K562 (cell line): Measurements from ENCODE around the gene TMA16. TPM values are rescaled to one million over a fixed set of nuclear protein-coding genes. Genes with fewer than 3 reads are reported as not detected.

ENCODE experiments used
- CBX8 ChIP-seq: fragments of 200-600 bp; sonication (generic); IDR thresholded peaks from 2 replicates; pipeline ENCODE4 v1.6.1; 2012; ENCODE audit warnings: borderline replicate concordance, mixed run types, low read depth, mild to moderate bottlenecking, moderate library complexity, mixed read lengths, low read length, control low read depth, inconsistent platforms; ENCODE audit not compliant: poor library complexity, severe bottlenecking; ENCODE audit errors: extremely low read depth
- CREB1 ChIP-seq, 2 experiments: sonication (generic) in 1 of 2; formaldehyde crosslinking in 1 of 2; IDR thresholded peaks; 2 replicates each; pipeline versions ENCODE4 v1.6.1 to v1.8.0; 2012 to 2022; ENCODE audit warnings: inconsistent platforms in 1 of 2, mild to moderate bottlenecking in 1 of 2, missing genetic modification reagents in 1 of 2, moderate library complexity in 1 of 2
- FOXK1 ChIP-seq: sonication (generic); formaldehyde crosslinking; IDR thresholded peaks from 2 replicates; pipeline ENCODE4 v1.8.0; 2022; ENCODE audit warnings: missing genetic modification reagents, mild to moderate bottlenecking, borderline replicate concordance
- HOMEZ ChIP-seq: fragments of 250-450 bp; sonication (Bioruptor Pico); IDR thresholded peaks from 2 replicates; pipeline ENCODE4 v1.4.0; 2020; ENCODE audit warnings: mild to moderate bottlenecking, moderate library complexity
- KDM2B ChIP-seq: fragments of 250-450 bp; sonication (Bioruptor Pico); IDR thresholded peaks from 2 replicates; pipeline ENCODE4 v1.8.0; 2021; ENCODE audit warnings: mild to moderate bottlenecking, moderate library complexity
- NCOA2 ChIP-seq, 2 experiments: fragments of 450-650 bp; IDR thresholded peaks; 2 replicates each; pipeline ENCODE4 v1.6.1; 2018; ENCODE audit warnings: mild to moderate bottlenecking in 2 of 2, moderate library complexity in 1 of 2; ENCODE audit not compliant: partially characterized antibody in 2 of 2
- NELFE ChIP-seq: IDR thresholded peaks from 2 replicates; pipeline ENCODE4 v1.6.1; 2011; ENCODE audit warnings: mild to moderate bottlenecking; ENCODE audit not compliant: insufficient read depth, insufficient read length
- POLR2H ChIP-seq: IDR thresholded peaks from 2 replicates; pipeline ENCODE4 v1.6.1; 2016; ENCODE audit warnings: missing genetic modification characterization, low read depth, mild to moderate bottlenecking, control low read depth, missing compliant biosample characterization, moderate library complexity
- SAFB ChIP-seq: fragments of 200-400 bp; formaldehyde crosslinking; IDR thresholded peaks from 2 replicates; pipeline ENCODE4 v1.6.1; 2017; ENCODE audit warnings: low read depth, low read length, borderline replicate concordance
- SREBF1 ChIP-seq: fragments of 150-350 bp; IDR thresholded peaks from 2 replicates; pipeline ENCODE4 v1.6.1; 2014; ENCODE audit warnings: antibody characterized with exemption, low read depth, low read length, borderline replicate concordance
- TAF15 ChIP-seq: fragments of 200-400 bp; formaldehyde crosslinking; IDR thresholded peaks from 2 replicates; pipeline ENCODE4 v1.6.1; 2017; ENCODE audit warnings: mild to moderate bottlenecking, low read depth, low read length, moderate library complexity
- TCF7 ChIP-seq: sonication (generic); IDR thresholded peaks from 2 replicates; pipeline ENCODE4 v1.6.1; 2016; ENCODE audit warnings: antibody characterized with exemption, borderline replicate concordance
- XRCC3 ChIP-seq: fragments of 450-650 bp; IDR thresholded peaks from 2 replicates; pipeline ENCODE4 v1.6.1; 2017; ENCODE audit warnings: mild to moderate bottlenecking, moderate library complexity
- ZNF311 ChIP-seq: fragments of 250-450 bp; sonication (Bioruptor Pico); IDR thresholded peaks from 2 replicates; pipeline ENCODE4 v1.4.0; 2020; ENCODE audit warnings: mild to moderate bottlenecking, moderate library complexity
- ZNF407 ChIP-seq: fragments of 450-650 bp; IDR thresholded peaks from 2 replicates; pipeline ENCODE4 v1.6.1; 2016; ENCODE audit warnings: low read depth
- ZNF551 ChIP-seq: fragments of 250-450 bp; sonication (Bioruptor Pico); IDR thresholded peaks from 2 replicates; pipeline ENCODE4 v1.5.0; 2021; ENCODE audit warnings: mild to moderate bottlenecking, moderate library complexity
- ZNF561 ChIP-seq: fragments of 450-650 bp; formaldehyde crosslinking; conservative IDR thresholded peaks from 2 replicates; pipeline ENCODE4 v1.4.0; 2020; ENCODE audit warnings: mild to moderate bottlenecking, moderate library complexity
- ZNF77 ChIP-seq: fragments of 250-450 bp; sonication (Bioruptor Pico); IDR thresholded peaks from 2 replicates; pipeline ENCODE4 v1.5.0; 2020
- polyA plus RNA-seq, 8 experiments: library from polyadenylated mRNA; depleted of rRNA in 4 of 8; stranded (reverse) in 5 of 8; unstranded in 3 of 8; fragments of >200 nt; fragmentation: Nextera tagmentation in 2 of 8; fragmentation: Illumina TruSeq in 1 of 8; extraction: Ambion mirVana in 2 of 8; extraction: Trizol in 1 of 8; gene quantifications; 2 replicates each; pipeline versions ENCODE4 v1.2.1 to v1.2.3, GENCODE V29; 2011 to 2014; ENCODE audit warnings: inconsistent platforms in 1 of 8, missing spikeins in 1 of 8
- total RNA-seq, 7 experiments: library from RNA; depleted of rRNA in 6 of 7; stranded (reverse); fragments of >200 nt in 6 of 7; fragmentation: Illumina TruSeq in 2 of 7; extraction: Trizol in 2 of 7; gene quantifications; 2 replicates each; pipeline versions ENCODE4 v1.2.1 to v1.2.3, GENCODE V29; 2011 to 2021; ENCODE audit warnings: low replicate concordance in 1 of 7

The TMA16 gene
- total and polyA plus RNA-seq, 9 of the 15 experiments (the other 6 are each of a cell fraction or from before 2014, with no cell fraction given) = 27.7 to 74.8 (median 66.6) TPM

GRCh38 chr4:163494360-163495241 lies at the start of gene TMA16 (continued):
- TF ChIP-seq SAFB (no peak), NELFE (peak; percentile 37), SREBF1 (no peak), TAF15 (no peak), ZNF311 (CRISPR knock-in tag) (no peak), NCOA2 (IDR thresholded peaks at IDR 0.05; ENCODE audit: partially characterized antibody in 2 of 2) (no peak), POLR2H (tag) (peak; percentile 53), ZNF551 (CRISPR knock-in tag) (no peak), CREB1 (IDR thresholded peaks at IDR 0.05) (peak; percentile 51; the same call in 1 of the 2 replicates), CREB1 (CRISPR knock-in tag; IDR thresholded peaks at IDR 0.05) (peak; percentile 79), HOMEZ (CRISPR knock-in tag) (no peak), CBX8 (no peak), KDM2B (CRISPR knock-in tag) (no peak), TCF7 (no peak), ZNF561 (CRISPR knock-in tag) (no peak), ZNF407 (no peak), ZNF77 (CRISPR knock-in tag) (no peak), FOXK1 (CRISPR knock-in tag) (peak; percentile 83), XRCC3 (no peak)
